NT2/D1 (cell line): ENCODE results near the gene FAM20C.

Source experiments
- YY1 ChIP-seq: IDR thresholded peaks from 2 replicates; pipeline ENCODE4 v1.6.1; 2011; ENCODE audit not compliant: insufficient read length, insufficient read depth
- ZNF274 ChIP-seq: IDR thresholded peaks from 2 replicates; pipeline ENCODE4 v1.6.1; 2011; ENCODE audit warnings: mild to moderate bottlenecking, low read depth, low read length

- TF ChIP-seq ZNF274 (no peak), YY1 (no peak)
These were observed 2.1 kb downstream of the FAM20C start for GRCh38 chr7:194252-195009.
